K562 treated with DMSO at 1 percent for 48 hours (cell line): ENCODE data around the gene PTH1R. TPM values are rescaled to one million over a fixed set of nuclear protein-coding genes. Genes with fewer than 3 reads are reported as not detected.

ENCODE experiments used
- total RNA-seq: library from RNA; unstranded; fragments of 300-600 nt; gene quantifications from 2 replicates; pipeline ENCODE4 v1.2.3, GENCODE V29; 2022; ENCODE audit warnings: low replicate concordance; ENCODE audit errors: extremely low read depth

PTH1R gene
- total RNA-seq = not detected in 2 replicates

GRCh38 chr3:46877406-46878125, at the start of gene PTH1R:
PTH1R (plus strand) TSS chr3:46877721; CDS start chr3:46883560, 5,839 bp downstream.

DNA sequence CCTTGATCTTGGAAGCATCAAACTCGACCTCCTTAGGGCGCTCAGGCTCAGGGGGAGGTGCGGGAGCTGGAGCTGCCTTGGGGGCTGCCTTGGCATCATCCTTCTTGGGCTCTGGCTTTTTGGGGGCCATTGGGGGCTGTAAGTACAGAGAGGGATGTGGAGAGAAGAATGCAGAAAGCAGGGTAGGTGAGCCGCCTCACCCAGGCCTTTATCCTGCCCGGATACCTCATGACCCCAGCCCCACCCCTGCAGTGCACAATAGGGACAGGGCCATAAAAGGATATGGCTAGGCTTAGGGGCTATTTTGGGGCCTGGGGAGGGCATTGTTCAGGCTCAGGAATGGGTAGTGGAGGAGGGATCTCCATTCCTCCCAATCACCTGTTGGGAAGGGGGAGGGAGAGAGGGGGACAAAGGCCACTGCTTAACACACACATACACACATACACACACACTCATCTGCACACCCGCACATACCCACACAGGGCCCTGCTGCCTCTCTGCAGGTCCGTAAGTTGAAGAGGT, 14.2 kb upstream of the PTH1R start, which contains the start of gene MYL3:
TSS of gene MYL3 (minus strand) at position 184 of the 522 bp plus-strand sequence. CDS start at position 130, 54 bp downstream.

Other genes with a start within 250 kb of the PTH1R start
- not detected in 2 replicates for gene ALS2CL, start 184.0 kb upstream of the PTH1R start, total RNA-seq
- not detected in 2 replicates for gene TMIE, start 176.3 kb upstream of the PTH1R start, total RNA-seq
- gene PRSS50, start 159.9 kb upstream of the PTH1R start, total RNA-seq = not detected in 2 replicates
- gene MYL3, start 14.3 kb upstream of the PTH1R start, total RNA-seq = not detected in 2 replicates
- gene CCDC12, start 99.0 kb downstream of the PTH1R start, total RNA-seq = not detected in 2 replicates
- not detected in 2 replicates for gene NBEAL2, start 101.9 kb downstream of the PTH1R start, total RNA-seq